ENCODE data around the gene FRY. TPM values are rescaled to one million over a fixed set of nuclear protein-coding genes. Genes with fewer than 3 reads are reported as not detected.

The FRY gene
- total RNA-seq, 3 donors from 2014 or later: 9.2 to 38.5 (median 10.5) TPM

GRCh38 chr13:32023698-32024097 is 7.9 kb upstream of the FRY start:
- Histone ChIP-seq H3K4me3 (no peak overlapping the region), H3K9me3 (no peaks in the 10 kb centered on the region), H3K4me1 (ENCODE audit: low read depth) (no peaks in the 10 kb centered on the region), H3K36me3 (ENCODE audit: low read depth) (no peaks in the 10 kb centered on the region)
- no peak for ATAC-seq
- intact Hi-C loops (cut with DNase I, micrococcal nuclease): loop anchor here in 1 of 2 donors (10.0 kb wide), 1 partner anchor 271 kb away; no protein-coding TSS in a partner anchor
- no peak for TF ChIP-seq CTCF (IDR thresholded peaks at IDR 0.05)
- DNase-seq: no peak

GRCh38 chr13:32024750-32025149 is 6.8 kb upstream of the FRY start:
- DNase-seq: no peak
- Histone ChIP-seq H3K36me3 (ENCODE audit: low read depth) (no peaks in the 10 kb centered on the region), H3K9me3 (no peaks in the 10 kb centered on the region), H3K4me3 (no peak overlapping the region), H3K4me1 (ENCODE audit: low read depth) (no peaks in the 10 kb centered on the region)
- ATAC-seq: no peak
- no peak for TF ChIP-seq CTCF (IDR thresholded peaks at IDR 0.05)
- intact Hi-C loops (cut with DNase I, micrococcal nuclease): loop anchor here in 1 of 2 donors (10.0 kb wide), 1 partner anchor 270 kb away; no protein-coding TSS in a partner anchor

- TF ChIP-seq CTCF (IDR thresholded peaks at IDR 0.05): no peak
- H3K9me3 ChIP-seq: no peaks in the 10 kb centered on the region
- no peaks in the 10 kb centered on the region for H3K4me1 ChIP-seq (ENCODE audit: low read depth)
- H3K4me3 ChIP-seq: no peak overlapping the region
- DNase-seq (no peak), ATAC-seq (no peak)
- H3K36me3 ChIP-seq (ENCODE audit: low read depth): no peaks in the 10 kb centered on the region
- intact Hi-C loops (cut with DNase I, micrococcal nuclease): loop anchor here in 1 of 2 donors (10.0 kb wide), 1 partner anchor 269 kb away; no protein-coding TSS in a partner anchor
Observed at GRCh38 chr13:32025730-32026129, 5.8 kb upstream of the FRY start.

GRCh38 chr13:32026623-32027022 is 5.0 kb upstream of the FRY start:
- Histone ChIP-seq H3K4me3 (no peak overlapping the region), H3K36me3 (ENCODE audit: low read depth) (no peaks in the 10 kb centered on the region), H3K9me3 (no peaks in the 10 kb centered on the region), H3K4me1 (ENCODE audit: low read depth) (peaks cover 1% of the 10 kb centered on the region)
- intact Hi-C loops (cut with DNase I, micrococcal nuclease): loop anchor here in 1 of 2 donors (10.0 kb wide), 1 partner anchor 268 kb away; no protein-coding TSS in a partner anchor
- TF ChIP-seq CTCF (IDR thresholded peaks at IDR 0.05): no peak
- ATAC-seq: no peak
- DNase-seq: no peak

GRCh38 chr13:32028711-32029110 is 2.9 kb upstream of the FRY start:
- DNase-seq: no peak
- Histone ChIP-seq H3K9me3 (no peaks in the 10 kb centered on the region), H3K36me3 (ENCODE audit: low read depth) (no peaks in the 10 kb centered on the region), H3K4me1 (ENCODE audit: low read depth) (peaks cover 3% of the 10 kb centered on the region), H3K4me3 (no peak overlapping the region)
- TF ChIP-seq CTCF (IDR thresholded peaks at IDR 0.05): no peak
- intact Hi-C loops (cut with DNase I, micrococcal nuclease): loop anchor here in 1 of 2 donors (10.0 kb wide), 1 partner anchor 266 kb away; no protein-coding TSS in a partner anchor
- ATAC-seq: no peak

- peaks cover 3% of the 10 kb centered on the region for H3K4me1 ChIP-seq (ENCODE audit: low read depth)
- no peak overlapping the region for H3K4me3 ChIP-seq
- intact Hi-C loops (cut with DNase I, micrococcal nuclease): loop anchor here in 1 of 2 donors (10.0 kb wide), 1 partner anchor 265 kb away; no protein-coding TSS in a partner anchor
- no peaks in the 10 kb centered on the region for H3K9me3 ChIP-seq
- ATAC-seq: no peak
- no peak for DNase-seq
- H3K36me3 ChIP-seq (ENCODE audit: low read depth): no peaks in the 10 kb centered on the region
- TF ChIP-seq CTCF (IDR thresholded peaks at IDR 0.05): no peak
Observed at GRCh38 chr13:32029684-32030083, 1.9 kb upstream of the FRY start.

Data from mucosa of descending colon (tissue), 3 donors.